ENCODE measurements around the gene MTG2. TPM values are rescaled to one million over a fixed set of nuclear protein-coding genes. Genes with fewer than 3 reads are reported as not detected.
A peak's percentile ranks its signal among the peaks of the same experiment; 100 is the strongest.

MTG2 gene
- total and polyA plus RNA-seq, 2 of the 13 experiments (the other 11 are each of a cell fraction or from before 2014, with no cell fraction given) = 20.4 to 37.8 TPM

GRCh38 chr20:62142252-62143080 is 40.4 kb upstream of the MTG2 start (continued):
- TF ChIP-seq THAP7 (CRISPR knock-in tag; IDR thresholded peaks at IDR 0.05) (peak; percentile 17; the same call in 1 of the 2 replicates), ZNF879 (CRISPR knock-in tag; IDR thresholded peaks at IDR 0.05) (0 out of 2 replicates have a peak, but pooled peaks have one; percentile 65), ZNF414 (CRISPR knock-in tag; IDR thresholded peaks at IDR 0.05) (peak; percentile 89), ZNF224 (CRISPR knock-in tag; IDR thresholded peaks at IDR 0.05) (0 out of 2 replicates have a peak, but pooled peaks have one; percentile 20), ZNF549 (CRISPR knock-in tag; IDR thresholded peaks at IDR 0.05) (0 out of 2 replicates have a peak, but pooled peaks have one; percentile 33), ZC3H13 (CRISPR knock-in tag; IDR thresholded peaks at IDR 0.05) (peak; percentile 5; the same call in 1 of the 2 replicates), ZBTB3 (CRISPR knock-in tag; IDR thresholded peaks at IDR 0.05; ENCODE audit: borderline replicate concordance, low read depth) (no peak), ZBTB21 (CRISPR knock-in tag; IDR thresholded peaks at IDR 0.05) (0 out of 2 replicates have a peak, but pooled peaks have one; percentile 21), ZBTB7A (CRISPR knock-in tag; IDR thresholded peaks at IDR 0.05) (0 out of 2 replicates have a peak, but pooled peaks have one; percentile 8), CHD2 (IDR thresholded peaks at IDR 0.05; ENCODE audit: low read depth, low read length) (no peak), ZNF720 (CRISPR knock-in tag; IDR thresholded peaks at IDR 0.05) (no peak), ZNF367 (CRISPR knock-in tag; IDR thresholded peaks at IDR 0.05; ENCODE audit: borderline replicate concordance) (0 out of 2 replicates have a peak, but pooled peaks have one; percentile 61), SP140L (CRISPR knock-in tag; IDR thresholded peaks at IDR 0.05; ENCODE audit: borderline replicate concordance) (0 out of 2 replicates have a peak, but pooled peaks have one; percentile 42), IKZF5 (CRISPR knock-in tag; IDR thresholded peaks at IDR 0.05) (0 out of 2 replicates have a peak, but pooled peaks have one; percentile 18), SIN3A (IDR thresholded peaks at IDR 0.05; ENCODE audit: borderline replicate concordance, low read depth, low read length) (peak; percentile 0; the same call in 1 of the 2 replicates), ZFP36L2 (CRISPR knock-in tag; IDR thresholded peaks at IDR 0.05) (no peak), ASH2L (IDR thresholded peaks at IDR 0.05; ENCODE audit: insufficient read length, low read depth, low read length) (peak; percentile 8), ZFP82 (CRISPR knock-in tag; IDR thresholded peaks at IDR 0.05; ENCODE audit: borderline replicate concordance) (peak; percentile 84; the same call in 1 of the 2 replicates), KDM3A (CRISPR knock-in tag; IDR thresholded peaks at IDR 0.05; ENCODE audit: low read depth) (0 out of 2 replicates have a peak, but pooled peaks have one; percentile 18), ISL2 (CRISPR knock-in tag; IDR thresholded peaks at IDR 0.05) (peak; percentile 16; the same call in 1 of the 2 replicates), YEATS4 (CRISPR knock-in tag; IDR thresholded peaks at IDR 0.05; ENCODE audit: borderline replicate concordance) (no peak), SNAI1 (CRISPR knock-in tag; IDR thresholded peaks at IDR 0.05; ENCODE audit: borderline replicate concordance) (peak; percentile 81; the same call in 1 of the 2 replicates), MTF2 (CRISPR knock-in tag; IDR thresholded peaks at IDR 0.05; ENCODE audit: borderline replicate concordance) (peak; percentile 88; the same call in 1 of the 2 replicates), ZNF180 (CRISPR knock-in tag; IDR thresholded peaks at IDR 0.05; ENCODE audit: borderline replicate concordance, low read depth) (0 out of 2 replicates have a peak, but pooled peaks have one; percentile 43), RBAK (CRISPR knock-in tag; IDR thresholded peaks at IDR 0.05) (no peak), SOX6 (IDR thresholded peaks at IDR 0.05) (no peak), SOX6 (CRISPR knock-in tag; IDR thresholded peaks at IDR 0.05) (peak; percentile 46; the same call in 1 of the 2 replicates), BORCS8-MEF2B (CRISPR knock-in tag; IDR thresholded peaks at IDR 0.05) (0 out of 2 replicates have a peak, but pooled peaks have one; percentile 3), MLLT10 (CRISPR knock-in tag; IDR thresholded peaks at IDR 0.05) (0 out of 2 replicates have a peak, but pooled peaks have one; percentile 86)

All from HepG2 (cell line).